SU-DHL-6 (cell line): ENCODE measurements around the gene SAV1.

Experiments used
- H2AFZ ChIP-seq: fragments of 200-600 bp; sonication (generic); 2 replicates; pipeline ENCODE4 v1.6.1; 2014; ENCODE audit warnings: low read depth, mild to moderate bottlenecking, moderate library complexity, mixed read lengths, antibody characterized with exemption, low read length; ENCODE audit not compliant: severe bottlenecking
- H3F3A ChIP-seq: fragments of 200-600 bp; shearing (Covaris generic); 2 replicates; pipeline ENCODE4 v1.6.0; 2016; ENCODE audit warnings: antibody characterized with exemption, mild to moderate bottlenecking; ENCODE audit not compliant: insufficient read depth
- H3K27ac ChIP-seq: fragments of 200-600 bp; sonication (generic); 2 replicates; pipeline ENCODE4 v1.5.1; 2016; ENCODE audit warnings: low read depth, mild to moderate bottlenecking, low read length, moderate library complexity, mixed read lengths
- H3K27me3 ChIP-seq: fragments of 200-600 bp; sonication (generic), shearing (Covaris generic); 2 replicates; pipeline ENCODE4 v1.6.0; 2014; ENCODE audit warnings: mild to moderate bottlenecking, low read length
- H3K36me3 ChIP-seq: fragments of 200-600 bp; sonication (generic); 2 replicates; pipeline ENCODE4 v1.6.1; 2014; ENCODE audit warnings: mild to moderate bottlenecking, low read length, mixed read lengths
- H3K4me2 ChIP-seq: fragments of 300-600, 200-600 bp; shearing (Covaris generic), sonication (generic); 2 replicates; pipeline ENCODE4 v1.6.0; 2014; ENCODE audit warnings: low read length, low read depth, mild to moderate bottlenecking; ENCODE audit not compliant: poor library complexity, severe bottlenecking
- H3K4me3 ChIP-seq: fragments of 200-600 bp; sonication (generic); 2 replicates; pipeline ENCODE4 v1.5.1; 2014; ENCODE audit warnings: antibody characterized with exemption, low read length, mild to moderate bottlenecking, mixed read lengths; ENCODE audit not compliant: insufficient read depth, poor library complexity, severe bottlenecking
- H3K79me2 ChIP-seq: fragments of 200-600 bp; sonication (generic); 2 replicates; pipeline ENCODE4 v1.6.1; 2014; ENCODE audit warnings: mild to moderate bottlenecking, low read length, moderate library complexity; ENCODE audit not compliant: insufficient read depth
- H3K9ac ChIP-seq: fragments of 200-600 bp; sonication (generic); 2 replicates; pipeline ENCODE4 v1.7.0; 2014; ENCODE audit warnings: mild to moderate bottlenecking, low read length
- H3K9me2 ChIP-seq: fragments of 200-600 bp; sonication (generic); replicated peaks from 2 replicates; pipeline ENCODE4 v1.6.1; 2014; ENCODE audit warnings: low read length; ENCODE audit not compliant: insufficient read depth
- H3K9me3 ChIP-seq: fragments of 200-600 bp; sonication (generic); 2 replicates; pipeline ENCODE4 v1.6.1; 2014; ENCODE audit warnings: low read length, mixed read lengths; ENCODE audit not compliant: insufficient read depth
- H4K20me1 ChIP-seq: fragments of 200-600 bp; sonication (generic); 2 replicates; pipeline ENCODE4 v1.6.1; 2014; ENCODE audit warnings: low read depth, mild to moderate bottlenecking, antibody characterized with exemption, low read length, moderate library complexity, mixed read lengths
- EZH2phosphoT487 ChIP-seq: fragments of 200-600 bp; sonication (generic), shearing (Covaris generic); conservative IDR thresholded peaks from 2 replicates; pipeline ENCODE4 v1.6.1; 2018; ENCODE audit warnings: mild to moderate bottlenecking, antibody characterized with exemption, low read length, moderate library complexity, mixed read lengths
- TF ChIP-seq, protein P1 (sequence below): fragments of 200-600 bp; sonication (generic); IDR thresholded peaks from one replicate; pipeline ENCODE4 v1.5.1; 2017; ENCODE audit warnings: antibody characterized with exemption, mild to moderate bottlenecking, low read length, moderate library complexity; ENCODE audit not compliant: insufficient read depth, poor library complexity, severe bottlenecking

The SAV1 gene

GRCh38 chr14:50603565-50603964 is 64.5 kb downstream of the SAV1 start:
- H3K79me2 ChIP-seq: no peaks in the 10 kb centered on the region
- no peak overlapping the region for H3K4me2 ChIP-seq
- H3K9me3 ChIP-seq: no peaks in the 10 kb centered on the region
- H3K4me3 ChIP-seq: no peak overlapping the region
- no peak overlapping the region for H2AFZ ChIP-seq
- H3K9me2 ChIP-seq: no peaks in the 10 kb centered on the region
- H3K27me3 ChIP-seq: no peaks in the 10 kb centered on the region
- TF ChIP-seq EZH2phosphoT487: no peak
- TF ChIP-seq, protein P1, sequence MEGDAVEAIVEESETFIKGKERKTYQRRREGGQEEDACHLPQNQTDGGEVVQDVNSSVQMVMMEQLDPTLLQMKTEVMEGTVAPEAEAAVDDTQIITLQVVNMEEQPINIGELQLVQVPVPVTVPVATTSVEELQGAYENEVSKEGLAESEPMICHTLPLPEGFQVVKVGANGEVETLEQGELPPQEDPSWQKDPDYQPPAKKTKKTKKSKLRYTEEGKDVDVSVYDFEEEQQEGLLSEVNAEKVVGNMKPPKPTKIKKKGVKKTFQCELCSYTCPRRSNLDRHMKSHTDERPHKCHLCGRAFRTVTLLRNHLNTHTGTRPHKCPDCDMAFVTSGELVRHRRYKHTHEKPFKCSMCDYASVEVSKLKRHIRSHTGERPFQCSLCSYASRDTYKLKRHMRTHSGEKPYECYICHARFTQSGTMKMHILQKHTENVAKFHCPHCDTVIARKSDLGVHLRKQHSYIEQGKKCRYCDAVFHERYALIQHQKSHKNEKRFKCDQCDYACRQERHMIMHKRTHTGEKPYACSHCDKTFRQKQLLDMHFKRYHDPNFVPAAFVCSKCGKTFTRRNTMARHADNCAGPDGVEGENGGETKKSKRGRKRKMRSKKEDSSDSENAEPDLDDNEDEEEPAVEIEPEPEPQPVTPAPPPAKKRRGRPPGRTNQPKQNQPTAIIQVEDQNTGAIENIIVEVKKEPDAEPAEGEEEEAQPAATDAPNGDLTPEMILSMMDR: no peak
- no peak overlapping the region for H3K27ac ChIP-seq
- H3K9ac ChIP-seq: no peak overlapping the region
- H4K20me1 ChIP-seq: no peaks in the 10 kb centered on the region
- no peaks in the 10 kb centered on the region; the same call in 1 of the 2 replicates for H3F3A ChIP-seq
- no peaks in the 10 kb centered on the region for H3K36me3 ChIP-seq

GRCh38 chr14:50602035-50602434 is 66.1 kb downstream of the SAV1 start:
- no peaks in the 10 kb centered on the region for H3K79me2 ChIP-seq
- H3K9ac ChIP-seq: no peak overlapping the region
- no peak overlapping the region for H2AFZ ChIP-seq
- H3K9me3 ChIP-seq: no peaks in the 10 kb centered on the region
- H3K9me2 ChIP-seq: no peaks in the 10 kb centered on the region
- H3K4me3 ChIP-seq: no peak overlapping the region
- H3K36me3 ChIP-seq: no peaks in the 10 kb centered on the region
- H3K27me3 ChIP-seq: no peaks in the 10 kb centered on the region
- no peaks in the 10 kb centered on the region for H4K20me1 ChIP-seq
- H3K27ac ChIP-seq: no peak overlapping the region
- TF ChIP-seq, protein P1: no peak
- no peak for TF ChIP-seq EZH2phosphoT487
- no peak overlapping the region for H3K4me2 ChIP-seq
- no peaks in the 10 kb centered on the region; the same call in 1 of the 2 replicates for H3F3A ChIP-seq

- Histone ChIP-seq H3F3A (no peaks in the 10 kb centered on the region; the same call in 1 of the 2 replicates), H3K36me3 (no peaks in the 10 kb centered on the region), H3K4me2 (no peak overlapping the region), H3K27me3 (no peaks in the 10 kb centered on the region; the same call in 1 of the 2 replicates), H4K20me1 (no peaks in the 10 kb centered on the region), H3K4me3 (no peak overlapping the region), H3K9me2 (no peaks in the 10 kb centered on the region), H3K9ac (no peak overlapping the region), H3K9me3 (no peaks in the 10 kb centered on the region), H3K27ac (no peak overlapping the region), H2AFZ (no peak overlapping the region), H3K79me2 (no peaks in the 10 kb centered on the region)
- TF ChIP-seq EZH2phosphoT487: no peak
Measured at GRCh38 chr14:50601394-50601793, 66.7 kb downstream of the SAV1 start.

- no peak overlapping the region for H3K9ac ChIP-seq
- no peaks in the 10 kb centered on the region; the same call in 1 of the 2 replicates for H3F3A ChIP-seq
- H3K27ac ChIP-seq: no peak overlapping the region
- no peaks in the 10 kb centered on the region for H3K36me3 ChIP-seq
- H3K9me3 ChIP-seq: no peaks in the 10 kb centered on the region
- no peak overlapping the region for H3K4me3 ChIP-seq
- no peaks in the 10 kb centered on the region for H4K20me1 ChIP-seq
- no peaks in the 10 kb centered on the region for H3K9me2 ChIP-seq
- H3K4me2 ChIP-seq: no peak overlapping the region
- no peak overlapping the region for H2AFZ ChIP-seq
- no peak for TF ChIP-seq EZH2phosphoT487
- TF ChIP-seq, protein P1: no peak
- no peaks in the 10 kb centered on the region for H3K79me2 ChIP-seq
- H3K27me3 ChIP-seq: no peaks in the 10 kb centered on the region; the same call in 1 of the 2 replicates
Measured at GRCh38 chr14:50600849-50601248, 67.3 kb downstream of the SAV1 start.
